SK-N-MC (cell line): ENCODE results near the gene MIDN.

Experiments used
- EZH2 ChIP-seq: fragments of 200-600 bp; sonication (generic); IDR thresholded peaks from one replicate; pipeline ENCODE4 v1.6.1; 2017; ENCODE audit warnings: antibody characterized with exemption
- FOXP2 ChIP-seq: optimal IDR thresholded peaks from 2 replicates; pipeline ENCODE3; 2011; ENCODE audit warnings: mild to moderate bottlenecking, moderate library complexity; ENCODE audit not compliant: insufficient read depth; ENCODE audit errors: extremely low read length, control extremely low read depth
- POLR2AphosphoS5 ChIP-seq: IDR thresholded peaks from 2 replicates; pipeline ENCODE4 v1.6.1; 2012; ENCODE audit warnings: mild to moderate bottlenecking, low read depth, low read length, borderline replicate concordance

DNA sequence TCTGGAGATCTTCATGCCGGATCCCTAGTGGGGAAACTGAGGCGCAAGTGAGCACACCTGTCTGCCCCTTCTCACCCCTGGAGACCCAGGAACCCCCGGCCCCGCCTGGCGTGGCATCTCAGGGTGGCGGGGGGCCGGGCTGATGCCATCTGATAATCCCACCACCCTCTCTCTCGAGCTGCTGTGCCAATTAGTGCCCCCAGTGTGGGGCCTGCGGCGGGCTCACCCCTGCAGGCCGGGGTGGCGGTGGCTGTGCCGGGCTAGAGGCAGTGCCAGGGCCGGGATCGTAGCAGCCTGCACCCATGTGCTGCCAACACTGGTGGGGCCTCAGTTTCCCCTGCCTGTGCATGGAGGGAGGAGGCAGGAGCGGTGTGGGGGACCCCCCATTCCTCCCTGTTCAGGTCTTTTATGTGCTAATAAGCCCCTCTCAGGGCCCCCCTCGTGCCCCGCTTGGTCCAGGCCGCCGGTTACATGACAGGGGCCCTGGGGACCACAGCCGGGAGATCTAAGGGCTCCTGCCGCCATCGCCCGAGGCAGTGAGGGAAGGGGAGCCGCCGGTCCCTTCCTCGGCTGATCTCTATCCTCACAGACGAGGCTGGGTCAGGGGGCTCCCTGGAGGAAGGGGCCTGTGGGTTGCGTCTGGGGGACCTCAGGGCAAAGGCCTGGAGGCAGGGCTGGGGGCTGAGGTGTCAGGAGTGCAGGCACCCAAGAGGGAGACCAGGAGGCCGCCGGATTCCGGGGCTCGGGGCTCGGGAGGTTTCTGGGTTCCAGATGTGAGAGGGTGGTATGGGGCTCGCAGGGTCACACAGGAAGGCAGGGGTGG is 45.6 kb downstream of the MIDN start:
- TF ChIP-seq EZH2 (no peak), POLR2AphosphoS5 (no peak), FOXP2 (no peak)
